Body of pancreas (tissue), 4 donors: ENCODE results near the gene KIAA0040. TPM values are rescaled to one million over a fixed set of nuclear protein-coding genes. Genes with fewer than 3 reads are reported as not detected.

Experiments used
- ATAC-seq: fragments of 150-250 bp; one replicate; pipeline ENCODE4 v1.9.1; 2016
- DNase-seq, 4 donors: peaks; one replicate each; pipeline ENCODE4 v3.0.0-alpha.2; 2019
- H3K27ac ChIP-seq, 4 donors: fragments of 200-600 bp; sonication (generic); 1 replicate in 3 of 4; 2 replicates in 1 of 4; pipeline versions ENCODE4 v1.5.1 to v1.6.1; 2016 to 2019; ENCODE audit warnings: mild to moderate bottlenecking in 1 of 4, mixed read lengths in 1 of 4, moderate library complexity in 1 of 4
- H3K27me3 ChIP-seq, 2 donors: fragments of 200-600 bp; sonication (generic); one replicate each; pipeline ENCODE4 v1.6.0; 2016; ENCODE audit warnings: mild to moderate bottlenecking in 1 of 2
- H3K36me3 ChIP-seq, 2 donors: fragments of 200-600 bp; sonication (generic); replicated peaks in 1 of 2; 2 replicates each; pipeline ENCODE4 v1.5.1; 2016; ENCODE audit warnings: low read depth in 2 of 2; ENCODE audit not compliant: insufficient read depth in 1 of 2
- H3K4me1 ChIP-seq: fragments of 200-600 bp; sonication (generic); one replicate; pipeline ENCODE4 v1.6.0; 2016
- H3K4me3 ChIP-seq, 2 donors: fragments of 200-600 bp; sonication (generic); 1 replicate in 1 of 2; 2 replicates in 1 of 2; pipeline ENCODE4 v1.5.1; 2016 to 2019
- H3K9me3 ChIP-seq, 3 donors: fragments of 200-600 bp; sonication (generic); 1 replicate in 2 of 3; 2 replicates in 1 of 3; pipeline ENCODE4 v1.5.1; 2016
- CTCF ChIP-seq, 7 experiments: fragments of 450-650 bp in 4 of 7; fragments of 200-600 bp in 3 of 7; sonication (generic) in 3 of 7; IDR thresholded peaks; one replicate each; pipeline ENCODE4 v1.5.1; 2016 to 2019; ENCODE audit warnings: antibody characterized with exemption in 7 of 7
- POLR2A ChIP-seq, 3 donors: fragments of 450-650 bp; IDR thresholded peaks; one replicate each; pipeline ENCODE4 v1.6.1; 2016; ENCODE audit warnings: antibody characterized with exemption in 3 of 3, mild to moderate bottlenecking in 2 of 3
- WGBS, 2 donors: methylation state at CpG; one replicate each; pipeline ENCODE4 v1.1.5; 2017; 5-methylcytosine and 5-hydroxymethylcytosine counted together
- intact Hi-C: fragments of 100-400 bp; cut with DNase I; formaldehyde crosslinking; loops from one replicate; pipeline ENCODE4 v1.15.1; 2023
- total RNA-seq, 2 donors: library from RNA; depleted of rRNA; stranded (reverse); fragments of >200 nt; gene quantifications; one replicate each; pipeline ENCODE4 v1.1.0, GENCODE V29; 2016

KIAA0040 gene
- total RNA-seq, 2 donors from 2014 or later, result 10.1 to 29.7 TPM

GRCh38 chr1:175129997-175130648 lies 62.5 kb downstream of the KIAA0040 start:
- H3K4me1 ChIP-seq, result no peaks in the 10 kb centered on the region
- ATAC-seq, result no peak
- H3K27ac ChIP-seq, result no peak overlapping the region
- DNase-seq, result no peak
- WGBS, 2 donors, result 51 to 68% methylated on average over 5 of the region's 5 CpGs
- H3K9me3 ChIP-seq, result no peaks in the 10 kb centered on the region
- H3K4me3 ChIP-seq, result no peak overlapping the region
- intact Hi-C loops, result no loop called here
- H3K36me3 ChIP-seq, result no peaks in the 10 kb centered on the region
- H3K27me3 ChIP-seq, result no peaks in the 10 kb centered on the region
- TF ChIP-seq CTCF (IDR thresholded peaks at IDR 0.05), result no peak

- Histone ChIP-seq H3K27me3 (no peaks in the 10 kb centered on the region), H3K36me3 (no peaks in the 10 kb centered on the region), H3K9me3 (no peaks in the 10 kb centered on the region), H3K27ac (no peak overlapping the region), H3K4me3 (no peak overlapping the region), H3K4me1 (no peaks in the 10 kb centered on the region)
- DNase-seq (no peak), ATAC-seq (no peak)
- intact Hi-C loops, result no loop called here
- WGBS, 2 donors, result 64 to 80% methylated on average over 2 of the region's 2 CpGs
- TF ChIP-seq POLR2A (IDR thresholded peaks at IDR 0.05) (no peak), CTCF (IDR thresholded peaks at IDR 0.05) (no peak)
Measured at GRCh38 chr1:175129644-175129996, 63.0 kb downstream of the KIAA0040 start.

GRCh38 chr1:175129182-175129581 lies 63.4 kb downstream of the KIAA0040 start:
- peak in 1 of 4 donors; percentile 21 for DNase-seq
- ATAC-seq, result no peak
- WGBS, 2 donors, result 93 to 94% methylated on average over 1 of the region's 1 CpG
- H3K9me3 ChIP-seq, result no peaks in the 10 kb centered on the region
- H3K27ac ChIP-seq, result no peak overlapping the region
- no peaks in the 10 kb centered on the region for H3K4me1 ChIP-seq
- no peaks in the 10 kb centered on the region for H3K27me3 ChIP-seq
- no peak overlapping the region for H3K4me3 ChIP-seq
- H3K36me3 ChIP-seq, result no peaks in the 10 kb centered on the region
- TF ChIP-seq CTCF (IDR thresholded peaks at IDR 0.05), result no peak
- TF ChIP-seq POLR2A (IDR thresholded peaks at IDR 0.05), result no peak
- intact Hi-C loops, result no loop called here

- Histone ChIP-seq H3K27me3 (no peaks in the 10 kb centered on the region), H3K4me3 (no peak overlapping the region), H3K27ac (no peak overlapping the region), H3K9me3 (no peaks in the 10 kb centered on the region), H3K4me1 (no peaks in the 10 kb centered on the region), H3K36me3 (no peaks in the 10 kb centered on the region)
- DNase-seq (no peak), ATAC-seq (no peak)
- intact Hi-C loops, result no loop called here
- TF ChIP-seq POLR2A (IDR thresholded peaks at IDR 0.05) (no peak), CTCF (IDR thresholded peaks at IDR 0.05) (no peak)
- WGBS, 2 donors, result 76 to 85% methylated on average over 9 of the region's 9 CpGs
Measured at GRCh38 chr1:175128523-175128922, 64.1 kb downstream of the KIAA0040 start.

- Histone ChIP-seq H3K9me3 (no peaks in the 10 kb centered on the region), H3K36me3 (no peaks in the 10 kb centered on the region), H3K4me3 (no peak overlapping the region), H3K27me3 (no peaks in the 10 kb centered on the region), H3K27ac (no peak overlapping the region), H3K4me1 (no peaks in the 10 kb centered on the region)
- ATAC-seq (no peak), DNase-seq (no peak)
- TF ChIP-seq CTCF (IDR thresholded peaks at IDR 0.05), result no peak
- no peak for TF ChIP-seq POLR2A (IDR thresholded peaks at IDR 0.05)
- 68 to 87% methylated on average over 5 to 6 of the region's 6 CpGs for WGBS, 2 donors
- intact Hi-C loops, result no loop called here
Measured at GRCh38 chr1:175127565-175127964, 65.0 kb downstream of the KIAA0040 start.
